HCT116 (cell line): ENCODE measurements around the gene RPTOR. TPM values are rescaled to one million over a fixed set of nuclear protein-coding genes. Genes with fewer than 3 reads are reported as not detected.

Source experiments
- ATAC-seq: fragments of 200-7000 bp; cut with Tn5 transposase; 2 replicates; pipeline ENCODE4 v1.9.1; 2020; ENCODE audit warnings: mild to moderate bottlenecking, moderate library complexity
- BruUV-seq: library from RNA; stranded (reverse); fragments of 400-500 nt; replicated peaks from 2 replicates; lab custom pipeline; 2021; lab: Mats Ljungman, UMichigan
- CTCF ChIA-PET: fragments of 300-600 bp; sonication (Branson Sonifier 250); formaldehyde crosslinking; loops from one replicate; lab custom pipeline; 2021; ENCODE audit warnings: antibody characterized with exemption; lab: Charles Lee
- POLR2A ChIA-PET: fragments of 300-600, 350-600 bp; sonication (Branson Sonifier 250); formaldehyde crosslinking; loops from one replicate; lab custom pipeline; 2021; ENCODE audit warnings: antibody characterized with exemption; lab: Charles Lee
- RAD21 ChIA-PET, 2 experiments: fragments of 300-600 bp; sonication (Branson Sonifier 250); formaldehyde crosslinking; loops; one replicate each; lab custom pipeline; 2023; ENCODE audit warnings: low total read pairs in 2 of 2; ENCODE audit not compliant: uncharacterized antibody in 2 of 2, unreplicated experiment in 2 of 2, low non-redundant PET in 1 of 2; lab: Charles Lee
- DNase-seq: peaks from one replicate; pipeline ENCODE4 v3.0.0-alpha.2; 2010; ENCODE audit warnings: low read depth, low spot score
- H2AFZ ChIP-seq: fragments of 200-600 bp; shearing (Covaris generic), sonication (generic); 2 replicates; pipeline ENCODE4 v1.6.1; 2017; ENCODE audit warnings: low read depth, mixed run types, mixed read lengths, antibody characterized with exemption, low read length; ENCODE audit not compliant: poor library complexity, severe bottlenecking
- H3K27ac ChIP-seq: 2 replicates; pipeline ENCODE4 v1.5.1; 2012; ENCODE audit warnings: low read depth, low read length
- H3K27me3 ChIP-seq: fragments of 200-600 bp; sonication (generic); 2 replicates; pipeline ENCODE4 v1.6.1; 2016; ENCODE audit warnings: mixed run types, low read length, mixed read lengths; ENCODE audit not compliant: insufficient read depth
- H3K36me3 ChIP-seq, 2 experiments: fragments of 200-500 bp in 1 of 2; fragments of 200-600 bp in 1 of 2; sonication (Bioruptor generic) in 1 of 2; sonication (generic) in 1 of 2; 2 replicates each; pipeline versions ENCODE4 v1.5.1 to v1.6.1; 2014 to 2016; ENCODE audit warnings: low read length in 2 of 2, inconsistent platforms in 1 of 2, mixed read lengths in 1 of 2, mixed run types in 1 of 2; ENCODE audit not compliant: insufficient read depth in 2 of 2, control insufficient read depth in 1 of 2
- H3K4me1 ChIP-seq, 2 experiments: fragments of 200-600 bp in 1 of 2; sonication (generic) in 1 of 2; 2 replicates each; pipeline versions ENCODE4 v1.5.1 to v1.6.1; 2012 to 2017; ENCODE audit warnings: low read length in 2 of 2, inconsistent platforms in 1 of 2, mild to moderate bottlenecking in 1 of 2, mixed read lengths in 1 of 2, mixed run types in 1 of 2, moderate library complexity in 1 of 2; ENCODE audit not compliant: insufficient read depth in 2 of 2, control insufficient read depth in 1 of 2
- H3K4me2 ChIP-seq: fragments of 200-600 bp; sonication (generic); 2 replicates; pipeline ENCODE4 v1.6.1; 2017; ENCODE audit warnings: mixed run types, low read length, mixed read lengths
- H3K4me3 ChIP-seq, 2 experiments: fragments of 200-600 bp in 1 of 2; sonication (generic) in 1 of 2; replicated peaks in 1 of 2; 2 replicates each; pipeline ENCODE4 v1.5.1; 2011 to 2016; ENCODE audit warnings: low read length in 2 of 2, control low read depth in 1 of 2, low read depth in 1 of 2, mild to moderate bottlenecking in 1 of 2, mixed read lengths in 1 of 2, mixed run types in 1 of 2
- H3K79me2 ChIP-seq: fragments of 200-600 bp; sonication (generic); 2 replicates; pipeline ENCODE4 v1.6.1; 2017; ENCODE audit warnings: mild to moderate bottlenecking, mixed run types, low read length, moderate library complexity, mixed read lengths; ENCODE audit not compliant: insufficient read depth
- H3K9ac ChIP-seq: fragments of 200-600 bp; sonication (generic); 2 replicates; pipeline ENCODE4 v1.6.1; 2016; ENCODE audit warnings: low read length, mixed read lengths
- H3K9me2 ChIP-seq: fragments of 200-600 bp; sonication (generic), shearing (Covaris generic); 2 replicates; pipeline ENCODE4 v1.6.1; 2017; ENCODE audit warnings: mixed run types, mild to moderate bottlenecking, moderate library complexity; ENCODE audit not compliant: insufficient read depth
- H3K9me3 ChIP-seq, 2 experiments: fragments of 200-500 bp in 1 of 2; fragments of 200-600 bp in 1 of 2; sonication (Bioruptor generic) in 1 of 2; sonication (generic) in 1 of 2; 2 replicates each; pipeline ENCODE4 v1.6.1; 2014 to 2017; ENCODE audit warnings: low read length in 2 of 2, mixed read lengths in 2 of 2, inconsistent platforms in 1 of 2, low read depth in 1 of 2, mild to moderate bottlenecking in 1 of 2, mixed run types in 1 of 2, moderate library complexity in 1 of 2; ENCODE audit not compliant: control insufficient read depth in 1 of 2, insufficient read depth in 1 of 2
- H4K20me1 ChIP-seq: fragments of 200-600 bp; sonication (generic), shearing (Covaris generic); 2 replicates; pipeline ENCODE4 v1.6.1; 2017; ENCODE audit warnings: mixed run types, mild to moderate bottlenecking, moderate library complexity; ENCODE audit not compliant: insufficient read depth
- EGR1 ChIP-seq: IDR thresholded peaks from 2 replicates; pipeline ENCODE4 v1.6.1; 2012; ENCODE audit warnings: low read depth
- ELF1 ChIP-seq: IDR thresholded peaks from 2 replicates; pipeline ENCODE4 v1.6.1; 2012; ENCODE audit warnings: low read depth, borderline replicate concordance
- EZH2 ChIP-seq: fragments of 200-600 bp; sonication (generic); IDR thresholded peaks from 2 replicates; pipeline ENCODE4 v1.6.1; 2017; ENCODE audit warnings: antibody characterized with exemption, mixed run types
- EZH2phosphoT487 ChIP-seq: fragments of 200-600 bp; IDR thresholded peaks from 2 replicates; pipeline ENCODE4 v1.6.1; 2018; ENCODE audit warnings: antibody characterized with exemption, borderline replicate concordance
- FOSL1 ChIP-seq: IDR thresholded peaks from 2 replicates; pipeline ENCODE4 v1.6.1; 2012; ENCODE audit warnings: low read depth
- JUND ChIP-seq: IDR thresholded peaks from 2 replicates; pipeline ENCODE4 v1.6.1; 2012
- REST ChIP-seq: IDR thresholded peaks from 2 replicates; pipeline ENCODE4 v1.6.1; 2012; ENCODE audit warnings: low read depth
- SP1 ChIP-seq: IDR thresholded peaks from 2 replicates; pipeline ENCODE4 v1.6.1; 2012; ENCODE audit warnings: low read depth
- SRF ChIP-seq: IDR thresholded peaks from 2 replicates; pipeline ENCODE4 v1.6.1; 2012; ENCODE audit warnings: low read depth
- TCF7L2 ChIP-seq: IDR thresholded peaks from 2 replicates; pipeline ENCODE4 v1.7.0; 2011; ENCODE audit warnings: borderline replicate concordance, inconsistent platforms; ENCODE audit not compliant: insufficient read depth, insufficient read length; ENCODE audit errors: extremely low read depth
- intact Hi-C: fragments of 100-400 bp; cut with micrococcal nuclease; formaldehyde crosslinking; loops from 2 replicates; pipeline ENCODE4 v1.10.0; 2022
- total RNA-seq: library from RNA; stranded (reverse); gene quantifications from one replicate; pipeline ENCODE4 v1.2.1, GENCODE V29; 2021; ENCODE audit not compliant: unreplicated experiment
- TF ChIP-seq, protein P1 (sequence below): IDR thresholded peaks from 2 replicates; pipeline ENCODE4 v1.6.1; 2012
- TF ChIP-seq, protein P2 (sequence below): IDR thresholded peaks from 2 replicates; pipeline ENCODE4 v1.6.1; 2012

RPTOR gene
- total RNA-seq, 1 experiment from 2014 or later, result 69.5 TPM

DNA sequence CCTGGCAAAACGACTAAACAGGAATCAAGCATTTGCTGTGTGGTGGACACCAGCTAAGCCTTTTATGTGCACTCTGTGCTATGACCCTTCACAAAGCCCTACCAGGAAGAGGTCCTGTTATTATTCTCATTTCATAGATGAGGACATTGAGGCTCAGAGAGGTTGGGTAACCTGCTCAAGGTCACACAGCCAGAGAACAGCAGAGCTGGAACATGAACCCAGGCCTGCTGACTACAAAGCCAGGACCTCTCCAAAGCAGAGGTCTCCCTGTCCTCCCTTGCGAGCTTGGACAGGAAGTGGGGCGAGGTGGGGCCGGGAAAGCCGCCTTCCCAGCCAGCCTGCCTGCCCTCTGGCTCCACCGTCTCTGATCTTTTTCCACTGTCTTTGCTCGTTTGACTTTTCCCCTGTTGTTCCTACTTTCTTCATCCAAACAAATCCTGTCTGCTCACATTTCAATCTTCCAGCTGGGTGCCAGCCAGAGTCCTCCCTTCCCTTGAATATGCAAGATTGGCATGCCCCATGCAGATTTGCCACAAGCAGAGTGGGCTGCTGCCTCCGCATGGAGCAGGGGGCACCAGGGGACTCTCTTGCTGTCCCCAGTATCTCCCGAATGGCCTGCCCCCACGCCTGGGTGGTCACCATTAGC, 23.7 kb upstream of the RPTOR start:
- H3K27me3 ChIP-seq, result no peaks in the 10 kb centered on the region
- no peak for ATAC-seq

More for the DNA sequence above, 23.7 kb upstream of the RPTOR start:
- Histone ChIP-seq H3K79me2 (no peaks in the 10 kb centered on the region), H3K4me1 (no peaks in the 10 kb centered on the region), H3K36me3 (no peaks in the 10 kb centered on the region), H3K4me2 (no peak overlapping the region)
- intact Hi-C loops, result no loop called here
- RAD21 ChIA-PET, result no interaction called here
- TF ChIP-seq REST (no peak), SRF (no peak), SP1 (no peak), EZH2 (no peak), JUND (no peak), EGR1 (no peak), FOSL1 (no peak), EZH2phosphoT487 (no peak), TCF7L2 (no peak), ELF1 (no peak)
- TF ChIP-seq, protein P1, sequence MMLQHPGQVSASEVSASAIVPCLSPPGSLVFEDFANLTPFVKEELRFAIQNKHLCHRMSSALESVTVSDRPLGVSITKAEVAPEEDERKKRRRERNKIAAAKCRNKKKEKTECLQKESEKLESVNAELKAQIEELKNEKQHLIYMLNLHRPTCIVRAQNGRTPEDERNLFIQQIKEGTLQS, result no peak
- TF ChIP-seq, protein P2, sequence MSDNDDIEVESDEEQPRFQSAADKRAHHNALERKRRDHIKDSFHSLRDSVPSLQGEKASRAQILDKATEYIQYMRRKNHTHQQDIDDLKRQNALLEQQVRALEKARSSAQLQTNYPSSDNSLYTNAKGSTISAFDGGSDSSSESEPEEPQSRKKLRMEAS, result no peak
- TF ChIP-seq, all 23 proteins: peak for 0
- Histone ChIP-seq H3K9me2 (no peaks in the 10 kb centered on the region), H3K9ac (no peak overlapping the region), H3K4me3 (no peak overlapping the region), H4K20me1 (no peaks in the 10 kb centered on the region), H2AFZ (no peak overlapping the region), H3K9me3 (peaks cover 0 to 6% of the 10 kb centered on the region in 2 experiments; a peak in 1 of 4 replicates), H3K27ac (no peak overlapping the region)
- ChIA-PET CTCF (no interaction called here), POLR2A (no interaction called here)
- DNase-seq, result no peak
- no TSS peak for BruUV-seq
